Measurements from ENCODE around the gene CDKN1B. TPM values are rescaled to one million over a fixed set of nuclear protein-coding genes. Genes with fewer than 3 reads are reported as not detected.
A peak's percentile ranks its signal among the peaks of the same experiment; 100 is the strongest.

Gene CDKN1B
- total RNA-seq, 4 donors from 2014 or later: 74.3 to 104 (median 101) TPM

DNA sequence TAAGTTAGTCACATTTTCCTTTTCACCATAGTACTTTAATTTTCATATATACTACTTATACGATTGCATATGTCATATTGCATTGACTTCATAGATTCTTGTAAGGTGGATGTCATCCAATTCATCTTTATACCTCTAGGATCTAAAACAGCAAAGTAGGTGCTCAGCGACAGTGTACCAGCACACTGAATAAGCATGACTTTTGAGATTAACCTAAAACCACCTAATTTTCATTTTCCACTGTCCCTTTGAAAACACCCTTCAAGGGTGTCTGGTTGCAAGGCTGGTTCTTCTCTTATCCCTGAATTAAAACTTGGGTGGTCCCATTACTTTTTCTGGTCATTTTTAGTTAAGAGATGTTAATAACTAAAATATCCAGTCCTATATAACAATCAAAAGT is 25.6 kb upstream of the CDKN1B start:
- WGBS, 2 donors: 89 to 95% methylated on average over 2 of the region's 2 CpGs
- intact Hi-C loops (cut with DNase I; ENCODE audit: low total_unique reads): no loop called here
- no peak for TF ChIP-seq POLR2A (IDR thresholded peaks at IDR 0.05)
- TF ChIP-seq, protein P1, sequence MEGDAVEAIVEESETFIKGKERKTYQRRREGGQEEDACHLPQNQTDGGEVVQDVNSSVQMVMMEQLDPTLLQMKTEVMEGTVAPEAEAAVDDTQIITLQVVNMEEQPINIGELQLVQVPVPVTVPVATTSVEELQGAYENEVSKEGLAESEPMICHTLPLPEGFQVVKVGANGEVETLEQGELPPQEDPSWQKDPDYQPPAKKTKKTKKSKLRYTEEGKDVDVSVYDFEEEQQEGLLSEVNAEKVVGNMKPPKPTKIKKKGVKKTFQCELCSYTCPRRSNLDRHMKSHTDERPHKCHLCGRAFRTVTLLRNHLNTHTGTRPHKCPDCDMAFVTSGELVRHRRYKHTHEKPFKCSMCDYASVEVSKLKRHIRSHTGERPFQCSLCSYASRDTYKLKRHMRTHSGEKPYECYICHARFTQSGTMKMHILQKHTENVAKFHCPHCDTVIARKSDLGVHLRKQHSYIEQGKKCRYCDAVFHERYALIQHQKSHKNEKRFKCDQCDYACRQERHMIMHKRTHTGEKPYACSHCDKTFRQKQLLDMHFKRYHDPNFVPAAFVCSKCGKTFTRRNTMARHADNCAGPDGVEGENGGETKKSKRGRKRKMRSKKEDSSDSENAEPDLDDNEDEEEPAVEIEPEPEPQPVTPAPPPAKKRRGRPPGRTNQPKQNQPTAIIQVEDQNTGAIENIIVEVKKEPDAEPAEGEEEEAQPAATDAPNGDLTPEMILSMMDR (IDR thresholded peaks at IDR 0.05): no peak
- DNase-seq (ENCODE audit: low spot score in 2 of 2): no peak
- H3K4me3 ChIP-seq (ENCODE audit: low read depth, poor library complexity, severe bottlenecking): no peak overlapping the region

DNA sequence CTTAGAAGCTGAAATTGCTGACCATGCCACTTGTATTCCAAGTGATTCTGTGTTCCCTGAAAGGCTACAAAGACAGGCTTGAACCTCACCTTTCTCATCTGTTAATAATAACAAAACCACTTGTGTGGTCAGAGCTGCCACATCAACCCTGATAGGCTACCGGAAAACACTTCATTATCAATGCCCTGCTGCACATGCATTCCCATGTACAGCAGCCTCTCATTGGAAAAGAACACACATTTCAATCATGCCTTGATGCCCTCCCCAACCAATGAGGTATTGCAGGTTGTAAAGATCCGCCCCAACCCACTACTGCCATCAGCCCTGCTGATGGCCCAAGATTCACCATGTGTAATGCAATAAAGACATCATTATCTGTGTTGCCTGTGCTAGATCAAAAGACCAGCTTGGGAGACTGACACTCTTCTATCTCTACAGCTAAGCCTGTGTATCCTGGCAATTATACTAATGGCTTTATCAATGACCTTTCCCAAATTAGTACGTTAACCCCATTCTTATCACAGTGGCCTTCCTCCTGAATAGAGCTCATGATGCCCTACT is 24.0 kb upstream of the CDKN1B start:
- TF ChIP-seq, protein P1 (IDR thresholded peaks at IDR 0.05): no peak
- no peak for TF ChIP-seq POLR2A (IDR thresholded peaks at IDR 0.05)
- intact Hi-C loops (cut with DNase I; ENCODE audit: low total_unique reads): no loop called here
- no peak overlapping the region for H3K4me3 ChIP-seq (ENCODE audit: low read depth, poor library complexity, severe bottlenecking)
- WGBS, 2 donors: 78 to 83% methylated on average over 3 of the region's 3 CpGs
- DNase-seq (ENCODE audit: low spot score in 2 of 2): no peak

DNA sequence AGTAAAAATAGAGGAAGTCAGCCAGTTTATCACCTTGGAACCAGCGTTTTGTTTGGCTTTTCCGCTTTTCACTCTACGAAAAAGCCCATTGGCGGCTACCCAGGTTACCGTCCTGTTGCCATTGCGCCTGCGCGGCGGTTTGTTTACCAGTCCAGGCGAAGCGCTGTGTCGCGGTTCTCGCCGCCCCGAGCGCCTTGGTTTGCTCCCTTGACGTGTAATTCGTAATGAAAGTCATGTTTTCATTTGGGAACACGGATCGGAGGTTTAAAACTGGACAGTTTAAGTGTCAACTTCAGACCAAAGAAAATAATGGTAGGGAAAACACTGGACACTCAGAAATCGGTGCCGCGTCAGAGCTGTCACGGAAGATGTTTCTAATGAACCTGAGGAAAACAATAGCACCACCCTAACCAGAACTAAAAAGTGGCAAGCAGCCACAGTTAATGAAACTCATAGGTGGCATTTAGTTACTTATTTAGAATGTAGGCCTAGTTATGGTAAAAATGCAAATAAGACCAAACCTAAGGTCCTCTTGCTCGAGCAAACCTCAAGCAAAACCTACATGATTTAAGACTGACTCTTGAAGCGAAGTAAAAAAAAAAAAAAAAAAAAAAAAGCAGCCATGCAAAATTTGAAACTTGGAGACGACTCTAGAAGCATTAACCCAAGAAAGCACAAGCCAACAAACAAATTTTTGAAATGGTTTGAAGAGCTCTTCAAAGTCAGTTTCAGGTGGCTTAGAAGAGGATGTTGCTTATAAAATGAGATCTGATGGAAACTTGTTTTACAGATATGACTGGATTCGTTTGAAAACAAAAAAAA is 20.4 kb upstream of the CDKN1B start:
- H3K4me3 ChIP-seq (ENCODE audit: low read depth, poor library complexity, severe bottlenecking): peak overlapping the region; percentile 22
- TF ChIP-seq, protein P1 (IDR thresholded peaks at IDR 0.05): no peak
- peak in 1 of 2 donors; percentile 84 for TF ChIP-seq POLR2A (IDR thresholded peaks at IDR 0.05)
- DNase-seq (ENCODE audit: low spot score in 2 of 2): peak; percentile 89 to 98
- WGBS, 2 donors: 0 to 1% methylated on average over 29 of the region's 29 CpGs
- intact Hi-C loops (cut with DNase I; ENCODE audit: low total_unique reads): no loop called here

DNA sequence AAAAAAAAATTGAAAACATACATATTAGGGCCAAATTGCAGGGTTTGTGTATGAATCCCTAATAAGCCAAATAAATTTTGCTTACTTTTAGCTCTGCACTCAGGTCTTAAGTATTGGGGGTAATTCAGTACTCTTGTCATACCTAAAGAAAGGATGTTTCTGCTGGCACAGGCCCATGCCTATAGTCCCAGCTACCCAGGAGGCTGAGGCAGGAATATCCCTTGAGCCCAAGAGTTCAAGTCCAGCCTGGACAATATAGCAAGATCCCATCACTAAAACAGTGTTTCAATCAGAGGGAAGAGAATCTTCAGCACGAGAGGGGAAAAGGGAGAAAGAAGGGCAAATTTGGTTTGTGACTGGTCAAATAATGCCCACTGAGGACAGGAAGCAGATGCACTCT is 17.8 kb upstream of the CDKN1B start:
- intact Hi-C loops (cut with DNase I; ENCODE audit: low total_unique reads): no loop called here

DNA sequence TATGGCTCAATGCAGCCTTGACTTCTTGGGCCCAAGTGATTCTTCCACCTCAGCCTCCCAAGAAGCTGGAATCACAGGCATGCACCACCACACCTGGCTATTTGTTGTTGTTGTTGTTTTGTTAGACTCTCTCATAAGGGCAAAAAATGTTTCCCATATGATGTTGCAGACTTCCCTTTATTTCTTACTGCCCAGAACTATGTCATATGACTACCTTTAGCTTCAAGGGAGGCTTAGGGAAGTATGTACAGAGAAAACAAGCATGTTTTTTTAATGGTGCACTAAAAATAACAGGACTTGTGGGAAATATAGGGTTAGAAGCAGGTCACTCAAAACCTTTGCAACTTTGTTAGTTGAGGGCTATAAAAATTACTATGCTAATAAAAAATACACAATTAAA is 16.9 kb upstream of the CDKN1B start:
- TF ChIP-seq, protein P1 (IDR thresholded peaks at IDR 0.05): no peak
- TF ChIP-seq POLR2A (IDR thresholded peaks at IDR 0.05): no peak
- H3K4me3 ChIP-seq (ENCODE audit: low read depth, poor library complexity, severe bottlenecking): no peak overlapping the region
- DNase-seq (ENCODE audit: low spot score in 2 of 2): no peak
- intact Hi-C loops (cut with DNase I; ENCODE audit: low total_unique reads): loop anchor here (5.0 kb wide), 1 partner anchor 323 kb away; no protein-coding TSS in a partner anchor

More for the DNA sequence above, 17.8 kb upstream of the CDKN1B start:
- WGBS, 2 donors: 75 to 79% methylated on average over 1 of the region's 1 CpG
- TF ChIP-seq, protein P1 (IDR thresholded peaks at IDR 0.05): no peak
- TF ChIP-seq POLR2A (IDR thresholded peaks at IDR 0.05): no peak
- no peak for DNase-seq (ENCODE audit: low spot score in 2 of 2)
- no peak overlapping the region for H3K4me3 ChIP-seq (ENCODE audit: low read depth, poor library complexity, severe bottlenecking)
